ENCODE data around the gene GPR108.
"Not testable (repeated sequence)": the region's sequence is repeated elsewhere in the genome, so short reads cannot be mapped to it uniquely, and the experiment has no call there.

GPR108 gene

GRCh38 chr19:6777434-6777833 is 40.1 kb upstream of the GPR108 start:
- TF ChIP-seq TOX (CRISPR knock-in tag; IDR thresholded peaks at IDR 0.05; ENCODE audit: borderline replicate concordance), result no peak
- TF ChIP-seq GLIS3 (CRISPR knock-in tag; IDR thresholded peaks at IDR 0.05), result no peak
- TF ChIP-seq ISL1 (CRISPR knock-in tag; IDR thresholded peaks at IDR 0.05), result no peak
- no peak for TF ChIP-seq PPARA (CRISPR knock-in tag; IDR thresholded peaks at IDR 0.05; ENCODE audit: borderline replicate concordance)
- TF ChIP-seq ZC3H10 (CRISPR knock-in tag; IDR thresholded peaks at IDR 0.05), result no peak
- TF ChIP-seq TSHZ2 (CRISPR knock-in tag; IDR thresholded peaks at IDR 0.05), result no peak
- TF ChIP-seq BACH2 (CRISPR knock-in tag; IDR thresholded peaks at IDR 0.05; ENCODE audit: borderline replicate concordance), result no peak
- TF ChIP-seq ZNF565 (CRISPR knock-in tag; conservative IDR thresholded peaks at IDR 0.05; ENCODE audit: low read depth), result no peak
- TF ChIP-seq RARB (CRISPR knock-in tag; IDR thresholded peaks at IDR 0.05), result no peak
- TF ChIP-seq ZNF70 (CRISPR knock-in tag; IDR thresholded peaks at IDR 0.05), result no peak
- no peak for TF ChIP-seq ZFP30 (CRISPR knock-in tag; IDR thresholded peaks at IDR 0.05)
- no peak for TF ChIP-seq CREB5 (CRISPR knock-in tag; IDR thresholded peaks at IDR 0.05; ENCODE audit: low read depth)
- no peak for TF ChIP-seq POU6F1 (CRISPR knock-in tag; IDR thresholded peaks at IDR 0.05; ENCODE audit: borderline replicate concordance, low read depth)
- no peak for TF ChIP-seq PATZ1 (CRISPR knock-in tag; IDR thresholded peaks at IDR 0.05; ENCODE audit: borderline replicate concordance)
- TF ChIP-seq ARNTL (CRISPR knock-in tag; IDR thresholded peaks at IDR 0.05; ENCODE audit: borderline replicate concordance, low read depth), result no peak
- TF ChIP-seq TCF4 (CRISPR knock-in tag; IDR thresholded peaks at IDR 0.05; ENCODE audit: borderline replicate concordance), result no peak
- TF ChIP-seq CSDC2 (CRISPR knock-in tag; IDR thresholded peaks at IDR 0.05), result no peak
- ATAC-seq, result no peak

GRCh38 chr19:6776999-6777398 is 39.6 kb upstream of the GPR108 start:
- TF ChIP-seq TSHZ2 (CRISPR knock-in tag; IDR thresholded peaks at IDR 0.05), result no peak
- no peak for TF ChIP-seq ZC3H10 (CRISPR knock-in tag; IDR thresholded peaks at IDR 0.05)
- no peak for TF ChIP-seq CSDC2 (CRISPR knock-in tag; IDR thresholded peaks at IDR 0.05)
- TF ChIP-seq RARB (CRISPR knock-in tag; IDR thresholded peaks at IDR 0.05), result no peak
- TF ChIP-seq ARNTL (CRISPR knock-in tag; IDR thresholded peaks at IDR 0.05; ENCODE audit: borderline replicate concordance, low read depth), result no peak
- TF ChIP-seq BACH2 (CRISPR knock-in tag; IDR thresholded peaks at IDR 0.05; ENCODE audit: borderline replicate concordance), result no peak
- TF ChIP-seq GLIS3 (CRISPR knock-in tag; IDR thresholded peaks at IDR 0.05), result no peak
- no peak for TF ChIP-seq PPARA (CRISPR knock-in tag; IDR thresholded peaks at IDR 0.05; ENCODE audit: borderline replicate concordance)
- no peak for TF ChIP-seq TOX (CRISPR knock-in tag; IDR thresholded peaks at IDR 0.05; ENCODE audit: borderline replicate concordance)
- TF ChIP-seq SNAI2 (CRISPR knock-in tag; IDR thresholded peaks at IDR 0.05), result no peak
- TF ChIP-seq ZFP3 (CRISPR knock-in tag; IDR thresholded peaks at IDR 0.05), result no peak
- no peak for TF ChIP-seq ZNF565 (CRISPR knock-in tag; conservative IDR thresholded peaks at IDR 0.05; ENCODE audit: low read depth)
- no peak for TF ChIP-seq ZFP30 (CRISPR knock-in tag; IDR thresholded peaks at IDR 0.05)
- no peak for TF ChIP-seq OSR1 (CRISPR knock-in tag; IDR thresholded peaks at IDR 0.05)
- TF ChIP-seq ZNF8 (CRISPR knock-in tag; IDR thresholded peaks at IDR 0.05), result no peak
- no peak for TF ChIP-seq POU6F1 (CRISPR knock-in tag; IDR thresholded peaks at IDR 0.05; ENCODE audit: borderline replicate concordance, low read depth)
- TF ChIP-seq ISL1 (CRISPR knock-in tag; IDR thresholded peaks at IDR 0.05), result no peak
- no peak for TF ChIP-seq TCF4 (CRISPR knock-in tag; IDR thresholded peaks at IDR 0.05; ENCODE audit: borderline replicate concordance)
- no peak for TF ChIP-seq ZNF70 (CRISPR knock-in tag; IDR thresholded peaks at IDR 0.05)
- TF ChIP-seq CSRNP3 (CRISPR knock-in tag; IDR thresholded peaks at IDR 0.05), result no peak
- no peak for ATAC-seq

- not testable (repeated sequence) for ATAC-seq
Observed at GRCh38 chr19:6776045-6776444, 38.7 kb upstream of the GPR108 start.

All from SK-N-SH treated with all-trans-retinoic acid at 6 μM for 48 hours (cell line).